Trophoblast cell (in vitro differentiated cells and primary cell): ENCODE results near the gene CPM. TPM values are rescaled to one million over a fixed set of nuclear protein-coding genes. Genes with fewer than 3 reads are reported as not detected.

Source experiments
- DNase-seq, 2 donors: peaks; one replicate each; pipeline ENCODE4 v3.0.0-alpha.2; 2016
- H2AFZ ChIP-seq: 2 replicates; pipeline ENCODE4 v1.6.1; 2013; ENCODE audit warnings: low read length, moderate library complexity, mild to moderate bottlenecking; ENCODE audit not compliant: insufficient read depth, poor library complexity
- H2AK5ac ChIP-seq: 2 replicates; pipeline ENCODE4 v1.6.1; 2013; ENCODE audit warnings: mild to moderate bottlenecking, low read length
- H2BK120ac ChIP-seq: 2 replicates; pipeline ENCODE4 v1.6.1; 2013; ENCODE audit warnings: low read length, mild to moderate bottlenecking, moderate library complexity; ENCODE audit not compliant: insufficient read depth, poor library complexity
- H2BK12ac ChIP-seq: 2 replicates; pipeline ENCODE4 v1.6.1; 2013; ENCODE audit warnings: mild to moderate bottlenecking, low read length, moderate library complexity
- H2BK5ac ChIP-seq: 2 replicates; pipeline ENCODE4 v1.6.1; 2013; ENCODE audit warnings: low read length, low read depth, moderate library complexity, mild to moderate bottlenecking; ENCODE audit not compliant: poor library complexity
- H3K14ac ChIP-seq: 2 replicates; pipeline ENCODE4 v1.6.1; 2013; ENCODE audit warnings: mild to moderate bottlenecking, low read length
- H3K18ac ChIP-seq: 2 replicates; pipeline ENCODE4 v1.6.1; 2013; ENCODE audit warnings: mild to moderate bottlenecking, low read length
- H3K23ac ChIP-seq: 2 replicates; pipeline ENCODE4 v1.6.1; 2013; ENCODE audit warnings: low read length
- H3K27ac ChIP-seq: 2 replicates; pipeline ENCODE4 v1.5.1; 2013; ENCODE audit warnings: low read depth, mild to moderate bottlenecking, inconsistent platforms, low read length, moderate library complexity
- H3K27me3 ChIP-seq: 2 replicates; pipeline ENCODE4 v1.6.1; 2013; ENCODE audit warnings: inconsistent platforms, mild to moderate bottlenecking, low read length, moderate library complexity; ENCODE audit not compliant: insufficient read depth
- H3K36me3 ChIP-seq, 2 experiments: 1 replicate in 1 of 2; 2 replicates in 1 of 2; pipeline ENCODE4 v1.6.1; 2013; ENCODE audit warnings: low read length in 2 of 2, mild to moderate bottlenecking in 2 of 2, moderate library complexity in 1 of 2; ENCODE audit not compliant: insufficient read depth in 2 of 2, control insufficient read depth in 1 of 2
- H3K4ac ChIP-seq: 2 replicates; pipeline ENCODE4 v1.6.1; 2013; ENCODE audit warnings: low read depth, mild to moderate bottlenecking, low read length, moderate library complexity
- H3K4me1 ChIP-seq, 2 experiments: 1 replicate in 1 of 2; 2 replicates in 1 of 2; pipeline ENCODE4 v1.6.1; 2013; ENCODE audit warnings: low read length in 2 of 2, mild to moderate bottlenecking in 2 of 2, moderate library complexity in 1 of 2; ENCODE audit not compliant: insufficient read depth in 2 of 2, control insufficient read depth in 1 of 2
- H3K4me2 ChIP-seq: 2 replicates; pipeline ENCODE4 v1.6.1; 2013; ENCODE audit warnings: inconsistent platforms, mild to moderate bottlenecking, low read length, moderate library complexity
- H3K4me3 ChIP-seq: 2 replicates; pipeline ENCODE4 v1.5.1; 2013; ENCODE audit warnings: mild to moderate bottlenecking, low read depth, low read length, inconsistent platforms
- H3K79me1 ChIP-seq: one replicate; pipeline ENCODE4 v1.6.1; 2013; ENCODE audit warnings: low read length
- H3K79me2 ChIP-seq: 2 replicates; pipeline ENCODE4 v1.6.1; 2013; ENCODE audit warnings: low read length, mild to moderate bottlenecking; ENCODE audit not compliant: control insufficient read depth, insufficient read depth, poor library complexity
- H3K9ac ChIP-seq: 2 replicates; pipeline ENCODE4 v1.6.1; 2013; ENCODE audit warnings: mild to moderate bottlenecking, low read length
- H3K9me3 ChIP-seq: 2 replicates; pipeline ENCODE4 v1.6.1; 2013; ENCODE audit warnings: low read depth, mild to moderate bottlenecking, control low read depth, inconsistent platforms, low read length; ENCODE audit not compliant: insufficient read depth
- H4K12ac ChIP-seq: 2 replicates; pipeline ENCODE4 v1.6.1; 2013; ENCODE audit warnings: low read depth, mild to moderate bottlenecking, low read length, moderate library complexity
- H4K8ac ChIP-seq: 2 replicates; pipeline ENCODE4 v1.6.1; 2013; ENCODE audit warnings: low read depth, mild to moderate bottlenecking, low read length, moderate library complexity
- H4K91ac ChIP-seq: one replicate; pipeline ENCODE4 v1.6.1; 2013; ENCODE audit warnings: low read depth, mild to moderate bottlenecking, low read length, moderate library complexity
- WGBS: extraction: QIAGEN DNeasy Blood & Tissue Kit; methylation state at CpG from one replicate; pipeline ENCODE4 v1.1.7; 2013; ENCODE audit warnings: missing lambda C conversion rate; ENCODE audit not compliant: insufficient read length, insufficient coverage; ENCODE audit errors: extremely low coverage; 5-methylcytosine and 5-hydroxymethylcytosine counted together
- polyA plus RNA-seq: library from polyadenylated mRNA; stranded (reverse); fragments of 200-250 nt; gene quantifications from 2 replicates; pipeline ENCODE4 v1.2.3, GENCODE V29; 2013

CPM gene
- 133 and 138 TPM in 2 replicates for polyA plus RNA-seq

DNA sequence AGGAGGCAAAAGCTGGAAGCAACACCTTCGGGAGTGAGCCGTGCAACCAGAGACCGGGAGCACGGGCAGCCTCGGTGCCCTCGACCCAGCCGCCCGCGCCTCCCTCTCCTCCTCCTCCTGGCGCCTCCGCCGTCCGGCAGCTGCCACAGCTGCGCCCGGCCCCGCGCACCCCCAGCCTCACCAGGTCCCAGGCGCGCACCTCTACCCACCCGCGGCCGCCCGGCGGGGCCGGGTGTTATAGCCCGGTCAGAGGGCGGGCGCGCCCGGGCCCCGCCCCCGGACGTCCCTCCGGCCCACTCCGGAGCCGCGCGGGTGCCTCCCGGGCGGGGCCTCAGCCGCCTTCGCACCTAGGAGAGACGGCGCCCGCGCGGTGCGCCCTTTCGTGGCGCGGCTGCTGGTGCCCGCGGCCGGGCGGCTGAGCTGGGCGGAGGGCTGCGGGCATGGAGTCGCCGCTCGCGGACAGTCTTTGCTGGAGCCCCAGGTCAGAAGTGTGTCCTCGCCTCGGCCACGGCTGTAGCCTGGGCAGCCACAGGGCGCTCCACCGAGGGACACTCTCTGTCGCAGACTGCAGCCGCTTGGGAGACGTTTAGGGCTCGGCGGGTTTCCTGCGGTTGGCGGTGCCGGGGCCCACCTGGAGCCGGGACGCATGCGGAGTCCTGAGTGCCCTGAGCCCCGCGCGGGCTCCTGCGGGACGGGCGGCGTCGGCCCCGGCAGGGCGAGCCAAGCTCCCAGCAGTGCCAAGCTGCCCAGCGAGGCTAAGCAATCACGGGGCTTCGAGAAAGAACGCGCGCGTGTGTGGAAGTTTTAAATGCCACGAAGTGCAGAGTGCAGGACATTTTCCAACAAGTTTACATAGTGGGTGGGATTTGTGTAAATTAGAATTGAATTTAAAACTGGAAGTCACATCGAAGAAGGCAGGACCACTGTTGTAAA is at the start of gene CPM:
TSS of gene CPM (minus strand) at position 211 of the 933 bp plus-strand sequence. CDS start 334 bp downstream, outside the sequence.
- no peaks in the 10 kb centered on the region for H3K79me2 ChIP-seq
- no peaks in the 10 kb centered on the region for H3K36me3 ChIP-seq
- no peaks in the 10 kb centered on the region for H3K79me1 ChIP-seq
- no peak within 1 kb of the TSS for H3K9ac ChIP-seq
- no peak within 1 kb of the TSS for H3K27ac ChIP-seq
- H3K4me3 ChIP-seq: peak within 1 kb of the TSS; percentile 69
- peaks cover 4% of the 10 kb centered on the region in 2 experiments for H3K4me1 ChIP-seq
- no peak within 1 kb of the TSS for H4K91ac ChIP-seq
- H2AFZ ChIP-seq: peak within 1 kb of the TSS; percentile 11
- WGBS: no CpG with 5 or more reads among the region's 96 CpGs
- H4K8ac ChIP-seq: no peak within 1 kb of the TSS
- peak; percentile 93 to 97 for DNase-seq
- no peak within 1 kb of the TSS for H3K18ac ChIP-seq
- H4K12ac ChIP-seq: no peak within 1 kb of the TSS
- no peak within 1 kb of the TSS for H2BK120ac ChIP-seq
- H3K9me3 ChIP-seq: peaks cover 2% of the 10 kb centered on the region
- peaks cover 17% of the 10 kb centered on the region for H3K27me3 ChIP-seq
- no peak within 1 kb of the TSS for H2AK5ac ChIP-seq
- H3K23ac ChIP-seq: peak within 1 kb of the TSS; percentile 7
- H2BK5ac ChIP-seq: no peak within 1 kb of the TSS
- H2BK12ac ChIP-seq: no peak within 1 kb of the TSS
- H3K4me2 ChIP-seq: peak within 1 kb of the TSS; percentile 92
- H3K4ac ChIP-seq: no peak within 1 kb of the TSS
- peak within 1 kb of the TSS; percentile 12 for H3K14ac ChIP-seq

DNA sequence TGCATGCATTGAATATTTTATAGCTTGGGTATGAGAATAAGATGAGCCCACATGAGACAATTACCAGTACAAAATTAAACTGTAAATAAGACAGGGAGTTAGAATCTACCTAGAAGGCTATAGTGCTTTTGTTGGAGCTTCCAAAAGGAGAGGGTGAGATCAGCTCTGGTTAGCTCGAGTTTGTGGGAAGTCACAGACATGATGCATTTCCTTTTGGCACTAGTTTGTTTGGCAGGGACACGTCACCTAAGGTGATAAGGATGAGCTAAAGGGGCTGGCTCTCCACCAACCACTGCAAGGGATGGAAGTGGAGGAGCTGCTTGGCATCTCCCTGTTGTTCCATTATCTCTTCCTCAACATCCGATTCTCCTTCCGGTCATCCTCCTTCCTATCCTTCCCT is 48.5 kb upstream of the CPM start:
- Histone ChIP-seq H3K79me2 (no peaks in the 10 kb centered on the region), H3K79me1 (no peaks in the 10 kb centered on the region), H2AFZ (no peak overlapping the region), H3K4me3 (no peak overlapping the region), H3K4ac (no peak overlapping the region), H3K14ac (no peak overlapping the region), H2BK120ac (no peak overlapping the region), H3K4me2 (no peak overlapping the region), H4K12ac (no peak overlapping the region), H3K27me3 (no peaks in the 10 kb centered on the region), H3K27ac (no peak overlapping the region), H3K9me3 (no peaks in the 10 kb centered on the region), H4K91ac (no peak overlapping the region), H3K36me3 (no peaks in the 10 kb centered on the region), H3K4me1 (no peaks in the 10 kb centered on the region), H3K23ac (no peak overlapping the region), H3K9ac (no peak overlapping the region), H2BK12ac (no peak overlapping the region), H3K18ac (no peak overlapping the region), H2BK5ac (no peak overlapping the region), H4K8ac (no peak overlapping the region), H2AK5ac (no peak overlapping the region)
- no peak for DNase-seq
- WGBS: 100% methylated on average over 2 of the region's 4 CpGs

GRCh38 chr12:68980476-68981212 is 47.7 kb upstream of the CPM start:
- WGBS: no CpG with 5 or more reads among the region's 10 CpGs
- no peak overlapping the region for H3K27ac ChIP-seq

DNA sequence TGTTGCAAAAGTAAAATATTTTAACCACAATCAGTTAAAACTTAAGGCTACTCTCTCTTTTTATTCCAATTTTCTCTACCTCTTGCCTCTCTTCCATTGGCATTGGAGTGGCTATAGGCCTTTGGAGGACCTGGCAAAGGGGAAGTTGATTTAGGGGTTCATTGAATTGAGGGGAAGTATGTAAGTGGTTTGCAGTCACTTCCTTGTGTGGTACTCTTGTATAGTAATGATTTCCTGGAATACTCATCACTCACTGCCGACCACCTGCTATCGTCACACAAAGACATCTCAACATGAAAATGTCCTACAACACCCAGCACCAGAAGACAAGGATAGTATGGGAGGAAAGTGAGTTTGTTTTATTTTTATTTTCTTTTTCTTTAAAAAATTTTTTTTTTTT is 45.7 kb upstream of the CPM start:
- Histone ChIP-seq H3K14ac (no peak overlapping the region), H3K4me3 (no peak overlapping the region), H3K79me1 (no peaks in the 10 kb centered on the region), H3K18ac (no peak overlapping the region), H3K27me3 (no peaks in the 10 kb centered on the region), H4K12ac (no peak overlapping the region), H2AFZ (no peak overlapping the region), H3K23ac (no peak overlapping the region), H3K4me1 (no peaks in the 10 kb centered on the region), H2BK12ac (no peak overlapping the region), H3K36me3 (no peaks in the 10 kb centered on the region), H3K4me2 (no peak overlapping the region), H2AK5ac (no peak overlapping the region), H2BK5ac (no peak overlapping the region), H3K4ac (no peak overlapping the region), H4K8ac (no peak overlapping the region), H3K27ac (no peak overlapping the region), H3K79me2 (no peaks in the 10 kb centered on the region), H4K91ac (no peak overlapping the region), H3K9me3 (no peaks in the 10 kb centered on the region), H2BK120ac (no peak overlapping the region), H3K9ac (no peak overlapping the region)
- no peak for DNase-seq
- WGBS: no CpG with 5 or more reads among the region's 2 CpGs

More at GRCh38 chr12:68980476-68981212, 47.7 kb upstream of the CPM start:
- Histone ChIP-seq H3K9ac (no peak overlapping the region), H3K36me3 (no peaks in the 10 kb centered on the region), H3K79me1 (no peaks in the 10 kb centered on the region), H3K9me3 (no peaks in the 10 kb centered on the region), H3K4ac (no peak overlapping the region), H3K79me2 (no peaks in the 10 kb centered on the region), H3K18ac (no peak overlapping the region), H3K4me3 (no peak overlapping the region), H2AK5ac (no peak overlapping the region), H4K8ac (no peak overlapping the region), H2AFZ (no peak overlapping the region), H2BK120ac (no peak overlapping the region), H4K91ac (no peak overlapping the region), H3K23ac (no peak overlapping the region), H3K4me2 (no peak overlapping the region), H2BK5ac (no peak overlapping the region), H3K27me3 (no peaks in the 10 kb centered on the region), H4K12ac (no peak overlapping the region), H3K14ac (no peak overlapping the region), H2BK12ac (no peak overlapping the region), H3K4me1 (no peaks in the 10 kb centered on the region)
- no peak for DNase-seq
